Suprapubic skin (tissue), 3 donors: ENCODE measurements around the gene ST6GALNAC4.

Experiments used
- EP300 ChIP-seq: sonication (generic); formaldehyde crosslinking; IDR thresholded peaks from one replicate; pipeline ENCODE4 v1.6.1; 2017; ENCODE audit warnings: antibody characterized with exemption
- POLR2A ChIP-seq, 2 donors: fragments of 450-650 bp; IDR thresholded peaks; one replicate each; pipeline ENCODE4 v1.6.1; 2017; ENCODE audit warnings: antibody characterized with exemption in 2 of 2, mild to moderate bottlenecking in 2 of 2, moderate library complexity in 2 of 2
- TF ChIP-seq, protein P1 (sequence below), 2 donors: fragments of 200-600 bp in 1 of 2; fragments of 450-650 bp in 1 of 2; sonication (generic) in 1 of 2; IDR thresholded peaks; one replicate each; pipeline ENCODE4 v1.5.1; 2016 to 2019; ENCODE audit warnings: antibody characterized with exemption in 2 of 2, mild to moderate bottlenecking in 1 of 2, moderate library complexity in 1 of 2

- TF ChIP-seq, protein P1, sequence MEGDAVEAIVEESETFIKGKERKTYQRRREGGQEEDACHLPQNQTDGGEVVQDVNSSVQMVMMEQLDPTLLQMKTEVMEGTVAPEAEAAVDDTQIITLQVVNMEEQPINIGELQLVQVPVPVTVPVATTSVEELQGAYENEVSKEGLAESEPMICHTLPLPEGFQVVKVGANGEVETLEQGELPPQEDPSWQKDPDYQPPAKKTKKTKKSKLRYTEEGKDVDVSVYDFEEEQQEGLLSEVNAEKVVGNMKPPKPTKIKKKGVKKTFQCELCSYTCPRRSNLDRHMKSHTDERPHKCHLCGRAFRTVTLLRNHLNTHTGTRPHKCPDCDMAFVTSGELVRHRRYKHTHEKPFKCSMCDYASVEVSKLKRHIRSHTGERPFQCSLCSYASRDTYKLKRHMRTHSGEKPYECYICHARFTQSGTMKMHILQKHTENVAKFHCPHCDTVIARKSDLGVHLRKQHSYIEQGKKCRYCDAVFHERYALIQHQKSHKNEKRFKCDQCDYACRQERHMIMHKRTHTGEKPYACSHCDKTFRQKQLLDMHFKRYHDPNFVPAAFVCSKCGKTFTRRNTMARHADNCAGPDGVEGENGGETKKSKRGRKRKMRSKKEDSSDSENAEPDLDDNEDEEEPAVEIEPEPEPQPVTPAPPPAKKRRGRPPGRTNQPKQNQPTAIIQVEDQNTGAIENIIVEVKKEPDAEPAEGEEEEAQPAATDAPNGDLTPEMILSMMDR (IDR thresholded peaks at IDR 0.05): no peak
- TF ChIP-seq EP300 (no peak), POLR2A (IDR thresholded peaks at IDR 0.05) (peak in 1 of 2 donors; percentile 30)
These were observed 39.3 kb downstream of the ST6GALNAC4 start, which contains the start of gene AK1 for GRCh38 chr9:127877566-127877998.
